Measurements from ENCODE around the gene AHI1. TPM values are rescaled to one million over a fixed set of nuclear protein-coding genes. Genes with fewer than 3 reads are reported as not detected.
"Not testable (repeated sequence)": the region's sequence is repeated elsewhere in the genome, so short reads cannot be mapped to it uniquely, and the experiment has no call there.

Gene AHI1
- total RNA-seq, 1 donor from 2014 or later = 61.1 TPM

- DNase-seq (ENCODE audit: low spot score) = no peak
- intact Hi-C loops (cut with DNase I) = no loop called here
- ATAC-seq = no peak
Measured at GRCh38 chr6:135517527-135517926, 20.0 kb upstream of the AHI1 start.

- no peak for ATAC-seq
- intact Hi-C loops (cut with DNase I) = no loop called here
- no peak for DNase-seq (ENCODE audit: low spot score)
Measured at GRCh38 chr6:135514706-135515105, 17.2 kb upstream of the AHI1 start.

GRCh38 chr6:135506270-135506997 lies 8.9 kb upstream of the AHI1 start:
- intact Hi-C loops (cut with DNase I) = no loop called here
- no peak for DNase-seq (ENCODE audit: low spot score)
- peak; percentile 66 for ATAC-seq

- DNase-seq (ENCODE audit: low spot score) = no peak
- intact Hi-C loops (cut with DNase I) = no loop called here
- no peak for ATAC-seq
Measured at GRCh38 chr6:135505648-135506047, 8.1 kb upstream of the AHI1 start.

GRCh38 chr6:135505222-135505621 lies 7.7 kb upstream of the AHI1 start:
- DNase-seq (ENCODE audit: low spot score) (no peak), ATAC-seq (no peak)
- intact Hi-C loops (cut with DNase I) = no loop called here

- ATAC-seq = no peak
- intact Hi-C loops (cut with DNase I) = no loop called here
- DNase-seq (ENCODE audit: low spot score) = no peak
Measured at GRCh38 chr6:135504734-135505133, 7.2 kb upstream of the AHI1 start.

- intact Hi-C loops (cut with DNase I) = no loop called here
- ATAC-seq (no peak), DNase-seq (ENCODE audit: low spot score) (no peak)
Measured at GRCh38 chr6:135503703-135504475, 6.3 kb upstream of the AHI1 start.

GRCh38 chr6:135499441-135500340 lies 2.2 kb upstream of the AHI1 start:
- DNase-seq (ENCODE audit: low spot score) (no peak), ATAC-seq (no peak)
- intact Hi-C loops (cut with DNase I) = no loop called here

- intact Hi-C loops (cut with DNase I) = no loop called here
- DNase-seq (ENCODE audit: low spot score) (peak; percentile 72), ATAC-seq (peak; percentile 89)
Measured at GRCh38 chr6:135498185-135498841, 773 bp upstream of the AHI1 start.

- intact Hi-C loops (cut with DNase I) = no loop called here
- no peak for DNase-seq (ENCODE audit: low spot score)
- no peak for ATAC-seq
Measured at GRCh38 chr6:135496800-135497411, 634 bp downstream of the AHI1 start.

GRCh38 chr6:135493218-135493961 lies 4.2 kb downstream of the AHI1 start:
- ATAC-seq = no peak
- no peak for DNase-seq (ENCODE audit: low spot score)
- intact Hi-C loops (cut with DNase I) = no loop called here

- ATAC-seq = no peak
- intact Hi-C loops (cut with DNase I) = no loop called here
- DNase-seq (ENCODE audit: low spot score) = no peak
Measured at GRCh38 chr6:135490381-135490780, 7.2 kb downstream of the AHI1 start.

- DNase-seq (ENCODE audit: low spot score) = no peak
- ATAC-seq = no peak
- intact Hi-C loops (cut with DNase I) = no loop called here
Measured at GRCh38 chr6:135488023-135488422, 9.5 kb downstream of the AHI1 start.

GRCh38 chr6:135483903-135484302 lies 13.6 kb downstream of the AHI1 start:
- DNase-seq (ENCODE audit: low spot score); intact Hi-C loops (cut with DNase I); ATAC-seq: not testable (repeated sequence)

- intact Hi-C loops (cut with DNase I) = no loop called here
- no peak for ATAC-seq
- DNase-seq (ENCODE audit: low spot score) = no peak
Measured at GRCh38 chr6:135481783-135482369, 15.7 kb downstream of the AHI1 start.

GRCh38 chr6:135479601-135480000 lies 17.9 kb downstream of the AHI1 start:
- intact Hi-C loops (cut with DNase I) = no loop called here

GRCh38 chr6:135478626-135479025 lies 18.9 kb downstream of the AHI1 start:
- intact Hi-C loops (cut with DNase I) = no loop called here
- no peak for ATAC-seq
- DNase-seq (ENCODE audit: low spot score) = no peak

More at GRCh38 chr6:135479601-135480000, 17.9 kb downstream of the AHI1 start:
- ATAC-seq = no peak
- DNase-seq (ENCODE audit: low spot score) = no peak
